K562 (cell line): ENCODE results near the gene GRIK5. TPM values are rescaled to one million over a fixed set of nuclear protein-coding genes. Genes with fewer than 3 reads are reported as not detected.

ENCODE experiments used
- ATAC-seq: fragments of 200-7000 bp; cut with Tn5 transposase; 3 replicates; pipeline ENCODE4 v1.9.1; 2020; ENCODE audit warnings: moderate library complexity
- BruUV-seq: library from RNA; stranded (reverse); fragments of 400-500 nt; replicated peaks from 2 replicates; lab custom pipeline; 2021; lab: Mats Ljungman, UMichigan
- CTCF ChIA-PET: fragments of 300-600 bp; formaldehyde crosslinking; extraction: SDS; loops from one replicate; lab custom pipeline; 2021; ENCODE audit warnings: low intra/inter-chr PET ratio; lab: Yijun Ruan, JAX
- POLR2A ChIA-PET: fragments of 300-600, 350-650 bp; sonication (Branson Sonifier 250); formaldehyde crosslinking; extraction: SDS; loops from one replicate; lab custom pipeline; 2021; ENCODE audit warnings: antibody characterized with exemption, inconsistent platforms; lab: Yijun Ruan, JAX
- DNase-seq, 4 experiments: peaks; one replicate each; pipeline versions ENCODE4 v3.0.0 to v3.0.0-alpha.2; 2011 to 2018; ENCODE audit warnings: low spot score in 3 of 4, mixed read lengths in 3 of 4; ENCODE audit errors: extremely low read depth in 1 of 4
- FAIRE-seq: peaks from 2 replicates; lab custom pipeline; 2011; peaks lifted over from hg19 to GRCh38; lab: Jason Lieb, UNC
- H2AFZ ChIP-seq: 2 replicates; pipeline ENCODE4 v1.6.0; 2011; ENCODE audit warnings: low read depth, low read length, control low read depth, inconsistent platforms
- H3K27ac ChIP-seq: fragments of 200-600 bp; 3 replicates; pipeline ENCODE4 v1.8.0; 2011; ENCODE audit warnings: low read depth, mild to moderate bottlenecking, control low read depth, inconsistent platforms, low read length, moderate library complexity, mixed read lengths; ENCODE audit errors: extremely low read depth
- H3K27me3 ChIP-seq, 2 experiments: fragments of 300-600 bp in 1 of 2; 2 replicates in 1 of 2; 3 replicates in 1 of 2; pipeline versions ENCODE4 v1.6.0 to v1.8.0; 2011; ENCODE audit warnings: inconsistent platforms in 2 of 2, low read length in 2 of 2, mild to moderate bottlenecking in 1 of 2, mixed read lengths in 1 of 2, moderate library complexity in 1 of 2; ENCODE audit not compliant: control insufficient read depth in 2 of 2, insufficient read depth in 2 of 2
- H3K36me3 ChIP-seq: fragments of 300-600 bp; 3 replicates; pipeline ENCODE4 v1.8.0; 2011; ENCODE audit warnings: mild to moderate bottlenecking, low read length, inconsistent platforms; ENCODE audit not compliant: control insufficient read depth, insufficient read depth
- H3K4me1 ChIP-seq, 2 experiments: fragments of 200-600 bp in 1 of 2; replicated peaks in 1 of 2; 2 replicates in 1 of 2; 3 replicates in 1 of 2; pipeline versions ENCODE4 v1.5.1 to v1.8.0; 2011; ENCODE audit warnings: inconsistent platforms in 2 of 2, low read length in 2 of 2, mild to moderate bottlenecking in 1 of 2, mixed read lengths in 1 of 2, moderate library complexity in 1 of 2; ENCODE audit not compliant: control insufficient read depth in 2 of 2, insufficient read depth in 2 of 2
- H3K4me2 ChIP-seq: 2 replicates; pipeline ENCODE4 v1.6.1; 2011; ENCODE audit warnings: low read length, control low read depth, inconsistent platforms, mixed read lengths; ENCODE audit not compliant: insufficient read depth
- H3K4me3 ChIP-seq: fragments of 200-600 bp; sonication (generic), shearing (Covaris generic); 2 replicates; pipeline ENCODE4 v1.5.1; 2016; ENCODE audit warnings: control low read depth, inconsistent platforms
- H3K79me2 ChIP-seq: fragments of 200-600 bp; 3 replicates; pipeline ENCODE4 v1.8.0; 2011; ENCODE audit warnings: low read length, inconsistent platforms; ENCODE audit not compliant: control insufficient read depth, insufficient read depth
- H3K9ac ChIP-seq, 2 experiments: 2 replicates each; pipeline versions ENCODE4 v1.6.0 to v1.6.1; 2011; ENCODE audit warnings: low read depth in 2 of 2, low read length in 2 of 2, control low read depth in 1 of 2, inconsistent platforms in 1 of 2, mild to moderate bottlenecking in 1 of 2, mixed read lengths in 1 of 2; ENCODE audit not compliant: insufficient read depth in 1 of 2
- H3K9me1 ChIP-seq: one replicate; pipeline ENCODE4 v1.6.0; 2011; ENCODE audit warnings: inconsistent platforms, mild to moderate bottlenecking, low read length, moderate library complexity; ENCODE audit not compliant: control insufficient read depth, insufficient read depth
- H3K9me3 ChIP-seq: replicated peaks from 2 replicates; pipeline ENCODE4 v1.5.1; 2011; ENCODE audit warnings: low read depth, low read length, inconsistent platforms; ENCODE audit not compliant: control insufficient read depth, insufficient read depth
- H4K20me1 ChIP-seq: replicated peaks from 2 replicates; pipeline ENCODE4 v1.6.1; 2011; ENCODE audit warnings: low read length, inconsistent platforms, mixed read lengths; ENCODE audit not compliant: control insufficient read depth, insufficient read depth
- COPS2 ChIP-seq: fragments of 450-650 bp; conservative IDR thresholded peaks from 2 replicates; pipeline ENCODE4 v1.6.1; 2016; ENCODE audit warnings: mild to moderate bottlenecking, moderate library complexity
- FOXM1 ChIP-seq, 2 experiments: fragments of 450-650 bp in 1 of 2; sonication (generic) in 1 of 2; formaldehyde crosslinking in 1 of 2; IDR thresholded peaks; 2 replicates each; pipeline versions ENCODE4 v1.6.1 to v1.9.0; 2017 to 2022; ENCODE audit warnings: low read depth in 2 of 2, mild to moderate bottlenecking in 2 of 2, missing genetic modification reagents in 1 of 2, moderate library complexity in 1 of 2
- FUS ChIP-seq: fragments of 200-400 bp; formaldehyde crosslinking; optimal IDR thresholded peaks from 2 replicates; pipeline ENCODE3; 2017; ENCODE audit warnings: low read depth, low read length
- HNRNPL ChIP-seq: fragments of 200-400 bp; formaldehyde crosslinking; IDR thresholded peaks from 2 replicates; pipeline ENCODE4 v1.6.1; 2017; ENCODE audit warnings: low read depth, mild to moderate bottlenecking, low read length
- MAFK ChIP-seq: IDR thresholded peaks from 2 replicates; pipeline ENCODE4 v1.6.1; 2011; ENCODE audit warnings: low read length, improper control_type of control experiment
- MED1 ChIP-seq: sonication (generic); formaldehyde crosslinking; IDR thresholded peaks from 2 replicates; pipeline ENCODE4 v1.8.1; 2023; ENCODE audit warnings: missing genetic modification reagents, borderline replicate concordance
- RERE ChIP-seq: sonication (generic); formaldehyde crosslinking; IDR thresholded peaks from 2 replicates; pipeline ENCODE4 v1.8.0; 2023; ENCODE audit warnings: missing genetic modification reagents, mild to moderate bottlenecking, borderline replicate concordance
- TBP ChIP-seq: optimal IDR thresholded peaks from 2 replicates; pipeline ENCODE3; 2011; ENCODE audit warnings: low read depth, low read length, improper control_type of control experiment
- ZNF445 ChIP-seq: fragments of 250-450 bp; sonication (Bioruptor Pico); IDR thresholded peaks from 2 replicates; pipeline ENCODE4 v1.4.0; 2020; ENCODE audit warnings: low read depth, mild to moderate bottlenecking, moderate library complexity
- WGBS: fragments of 100-300 bp; shearing (Covaris generic); methylation state at CpG from one replicate; pipeline ENCODE4 v1.1.6; 2016; ENCODE audit warnings: low coverage, mixed read lengths; ENCODE audit not compliant: insufficient coverage; ENCODE audit errors: missing lambda C conversion rate; 5-methylcytosine and 5-hydroxymethylcytosine counted together
- in situ Hi-C: fragments of 300-500 bp; cut with MboI; formaldehyde crosslinking; loops from 4 replicates; pipeline ENCODE4 v1.15.0; 2018; ENCODE audit warnings: inconsistent platforms, mixed read lengths
- intact Hi-C: fragments of 100-400 bp; cut with micrococcal nuclease; formaldehyde crosslinking; loops from 2 replicates; pipeline ENCODE4 v1.14.2; 2022
- polyA plus RNA-seq, 8 experiments: library from polyadenylated mRNA; depleted of rRNA in 4 of 8; stranded (reverse) in 5 of 8; unstranded in 3 of 8; fragments of >200 nt; fragmentation: Nextera tagmentation in 2 of 8; fragmentation: Illumina TruSeq in 1 of 8; extraction: Ambion mirVana in 2 of 8; extraction: Trizol in 1 of 8; gene quantifications; 2 replicates each; pipeline versions ENCODE4 v1.2.1 to v1.2.3, GENCODE V29; 2011 to 2014; ENCODE audit warnings: inconsistent platforms in 1 of 8, missing spikeins in 1 of 8
- total RNA-seq, 7 experiments: library from RNA; depleted of rRNA in 6 of 7; stranded (reverse); fragments of >200 nt in 6 of 7; fragmentation: Illumina TruSeq in 2 of 7; extraction: Trizol in 2 of 7; gene quantifications; 2 replicates each; pipeline versions ENCODE4 v1.2.1 to v1.2.3, GENCODE V29; 2011 to 2021; ENCODE audit warnings: low replicate concordance in 1 of 7
- TF ChIP-seq, protein P1 (sequence below): fragments of 450-650 bp; formaldehyde crosslinking; IDR thresholded peaks from 2 replicates; pipeline ENCODE4 v1.4.0; 2022; ENCODE audit warnings: mild to moderate bottlenecking, moderate library complexity

GRIK5 gene
- total and polyA plus RNA-seq, 9 of the 15 experiments (the other 6 are each of a cell fraction or from before 2014, with no cell fraction given): 0.04 to 0.55 (median 0.27) TPM; not detected in 2

- 62% methylated on average over 11 of the region's 16 CpGs for WGBS
- Histone ChIP-seq H3K27me3 (peaks cover 10 to 41% of the 10 kb centered on the region in 2 experiments; a peak in 4 of 5 replicates), H3K9me3 (no peaks in the 10 kb centered on the region), H3K9ac (no peak overlapping the region; a peak in 1 of 4 replicates), H3K9me1 (no peaks in the 10 kb centered on the region), H3K27ac (no peak overlapping the region), H3K79me2 (no peaks in the 10 kb centered on the region), H3K4me1 (peaks cover 3 to 12% of the 10 kb centered on the region in 2 experiments; a peak in 4 of 5 replicates), H3K36me3 (no peaks in the 10 kb centered on the region), H3K4me3 (no peak overlapping the region), H4K20me1 (no peaks in the 10 kb centered on the region), H2AFZ (peak overlapping the region; percentile 39; the same call in 1 of the 2 replicates), H3K4me2 (no peak overlapping the region)
- FAIRE-seq (no peak), DNase-seq (no peak), ATAC-seq (no peak)
- POLR2A ChIA-PET: no interaction called here
- TF ChIP-seq TBP: no peak
- no peak for TF ChIP-seq MAFK
- no peak for TF ChIP-seq HNRNPL
- no peak for TF ChIP-seq RERE
- no peak for TF ChIP-seq MED1
- TF ChIP-seq, protein P1, sequence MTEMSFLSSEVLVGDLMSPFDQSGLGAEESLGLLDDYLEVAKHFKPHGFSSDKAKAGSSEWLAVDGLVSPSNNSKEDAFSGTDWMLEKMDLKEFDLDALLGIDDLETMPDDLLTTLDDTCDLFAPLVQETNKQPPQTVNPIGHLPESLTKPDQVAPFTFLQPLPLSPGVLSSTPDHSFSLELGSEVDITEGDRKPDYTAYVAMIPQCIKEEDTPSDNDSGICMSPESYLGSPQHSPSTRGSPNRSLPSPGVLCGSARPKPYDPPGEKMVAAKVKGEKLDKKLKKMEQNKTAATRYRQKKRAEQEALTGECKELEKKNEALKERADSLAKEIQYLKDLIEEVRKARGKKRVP (CRISPR knock-in tag): no peak
- TF ChIP-seq FOXM1 (IDR thresholded peaks at IDR 0.05; ENCODE audit: low read depth): no peak
- no peak for TF ChIP-seq FOXM1 (CRISPR knock-in tag; IDR thresholded peaks at IDR 0.05; ENCODE audit: low read depth)
- TF ChIP-seq ZNF445 (CRISPR knock-in tag): no peak
- no peak for TF ChIP-seq COPS2
- no peak for TF ChIP-seq FUS
- CTCF ChIA-PET: no interaction called here
- in situ Hi-C loops: no loop called here
- intact Hi-C loops: no loop called here
- no TSS peak for BruUV-seq
These were observed 7.6 kb downstream of the GRIK5 start for GRCh38 chr19:42062381-42062780.
